Skeletal muscle tissue (tissue), 4 donors: ENCODE results near the gene PTPRCAP. TPM values are rescaled to one million over a fixed set of nuclear protein-coding genes. Genes with fewer than 3 reads are reported as not detected.

Experiments used
- H3K27ac ChIP-seq: one replicate; pipeline ENCODE4 v1.7.0; 2013; ENCODE audit warnings: mild to moderate bottlenecking, low read depth, low read length, inconsistent platforms
- H3K27me3 ChIP-seq, 3 donors: one replicate each; pipeline ENCODE4 v1.7.0; 2013; ENCODE audit warnings: low read length in 3 of 3; ENCODE audit not compliant: control insufficient read depth in 3 of 3, insufficient read depth in 3 of 3
- H3K36me3 ChIP-seq, 3 donors: one replicate each; pipeline ENCODE4 v1.7.0; 2013; ENCODE audit warnings: low read length in 3 of 3; ENCODE audit not compliant: control insufficient read depth in 3 of 3, insufficient read depth in 3 of 3
- H3K4me1 ChIP-seq, 3 donors: one replicate each; pipeline ENCODE4 v1.7.0; 2013; ENCODE audit warnings: low read length in 3 of 3, mild to moderate bottlenecking in 3 of 3; ENCODE audit not compliant: control insufficient read depth in 3 of 3, insufficient read depth in 3 of 3
- H3K4me3 ChIP-seq, 3 donors: one replicate each; pipeline ENCODE4 v1.7.0; 2013; ENCODE audit warnings: low read length in 3 of 3
- H3K9ac ChIP-seq, 3 donors: one replicate each; pipeline ENCODE4 v1.7.0; 2013; ENCODE audit warnings: low read length in 3 of 3, mild to moderate bottlenecking in 3 of 3, moderate library complexity in 2 of 3, low read depth in 1 of 3
- H3K9me3 ChIP-seq, 3 donors: one replicate each; pipeline ENCODE4 v1.7.0; 2013; ENCODE audit warnings: low read length in 3 of 3; ENCODE audit not compliant: control insufficient read depth in 3 of 3
- total RNA-seq: library from RNA; depleted of rRNA; stranded (reverse); fragments of >200 nt; gene quantifications from one replicate; pipeline ENCODE4 v1.2.3, GENCODE V29; 2014
- donor health status: Osteomylitis.

PTPRCAP gene
- total RNA-seq, 1 donor from 2014 or later = not detected

DNA sequence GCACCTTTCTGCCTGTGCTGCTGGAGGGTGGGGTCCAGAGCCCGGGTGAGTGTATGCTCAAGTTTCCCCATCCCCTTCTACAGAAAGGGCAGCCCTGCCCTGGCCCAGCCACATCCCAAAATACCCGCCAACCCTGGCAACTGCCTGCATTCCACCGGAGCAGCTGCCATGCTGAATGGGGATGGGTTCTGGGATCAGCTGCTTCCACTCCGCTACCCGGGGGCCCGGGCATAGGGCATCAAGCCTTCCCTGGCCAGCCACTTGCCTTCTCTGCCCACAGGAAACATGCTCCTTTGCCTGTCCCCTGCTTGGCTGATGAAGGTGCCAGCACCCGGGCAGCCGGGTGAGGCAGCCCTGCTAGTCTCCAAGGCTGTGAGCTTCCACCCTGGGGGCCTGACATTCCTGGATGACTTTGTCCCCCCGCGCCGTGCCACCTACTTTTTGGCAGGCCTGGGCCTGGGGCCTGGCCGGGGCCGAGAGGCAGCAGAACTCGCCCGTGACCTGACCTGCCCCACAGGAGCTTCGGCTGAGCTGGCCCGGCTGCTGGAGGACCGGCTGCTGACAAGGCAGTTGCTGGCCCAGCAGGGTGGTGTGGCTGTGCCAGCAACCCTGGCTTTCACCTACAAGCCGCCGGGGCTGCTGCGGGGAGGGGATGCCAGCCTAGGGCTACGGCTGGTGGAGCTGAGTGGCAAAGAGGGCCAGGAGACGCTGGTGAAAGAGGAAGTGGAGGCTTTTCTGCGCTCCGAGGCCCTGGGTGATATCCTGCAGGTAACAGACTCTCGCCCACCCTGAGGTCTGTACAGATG lies 18.8 kb downstream of the PTPRCAP start:
- H3K4me3 ChIP-seq = peak overlapping the region; percentile 59 to 81 (median 76)
- H3K4me1 ChIP-seq = peaks cover 52 to 59% (median 54%) of the 10 kb centered on the region in 3 donors
- peak overlapping the region; percentile 91 for H3K27ac ChIP-seq
- peaks cover 0 to 6% (median 4%) of the 10 kb centered on the region in 3 donors for H3K36me3 ChIP-seq
- no peaks in the 10 kb centered on the region for H3K9me3 ChIP-seq
- peaks cover 0 to 5% (median 0%) of the 10 kb centered on the region in 3 donors for H3K27me3 ChIP-seq
- H3K9ac ChIP-seq = peak overlapping the region; percentile 75 to 94 (median 82)

DNA sequence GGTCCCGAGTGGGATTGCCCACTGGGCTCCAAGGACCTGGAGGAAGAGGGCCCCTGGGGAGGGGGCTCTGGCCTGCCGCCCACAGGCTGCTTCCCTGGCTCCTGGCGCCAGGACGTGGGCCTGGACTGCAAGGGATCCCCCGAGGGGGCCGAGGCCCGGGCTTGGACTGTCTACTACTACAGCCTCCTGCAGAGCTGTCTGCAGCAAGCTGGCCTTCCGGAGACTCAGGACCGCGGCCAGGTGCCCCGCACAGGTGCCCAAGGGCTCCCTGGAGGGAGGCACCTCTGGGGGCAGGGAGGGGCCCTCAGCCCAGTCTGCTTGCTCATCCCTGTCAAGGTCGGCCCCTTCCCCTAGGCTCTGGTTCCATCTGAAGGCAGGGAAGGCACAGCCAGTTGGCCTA lies 20.1 kb downstream of the PTPRCAP start:
- Histone ChIP-seq H3K27me3 (peaks cover 0 to 10% (median 4%) of the 10 kb centered on the region in 3 donors), H3K4me1 (peaks cover 52 to 54% (median 54%) of the 10 kb centered on the region in 3 donors), H3K9me3 (no peaks in the 10 kb centered on the region), H3K36me3 (peaks cover 0 to under 1% (median 0%) of the 10 kb centered on the region in 3 donors), H3K4me3 (peak overlapping the region; percentile 58 to 73 (median 71)), H3K9ac (peak overlapping the region; percentile 67 to 94 (median 82)), H3K27ac (peak overlapping the region; percentile 91)

DNA sequence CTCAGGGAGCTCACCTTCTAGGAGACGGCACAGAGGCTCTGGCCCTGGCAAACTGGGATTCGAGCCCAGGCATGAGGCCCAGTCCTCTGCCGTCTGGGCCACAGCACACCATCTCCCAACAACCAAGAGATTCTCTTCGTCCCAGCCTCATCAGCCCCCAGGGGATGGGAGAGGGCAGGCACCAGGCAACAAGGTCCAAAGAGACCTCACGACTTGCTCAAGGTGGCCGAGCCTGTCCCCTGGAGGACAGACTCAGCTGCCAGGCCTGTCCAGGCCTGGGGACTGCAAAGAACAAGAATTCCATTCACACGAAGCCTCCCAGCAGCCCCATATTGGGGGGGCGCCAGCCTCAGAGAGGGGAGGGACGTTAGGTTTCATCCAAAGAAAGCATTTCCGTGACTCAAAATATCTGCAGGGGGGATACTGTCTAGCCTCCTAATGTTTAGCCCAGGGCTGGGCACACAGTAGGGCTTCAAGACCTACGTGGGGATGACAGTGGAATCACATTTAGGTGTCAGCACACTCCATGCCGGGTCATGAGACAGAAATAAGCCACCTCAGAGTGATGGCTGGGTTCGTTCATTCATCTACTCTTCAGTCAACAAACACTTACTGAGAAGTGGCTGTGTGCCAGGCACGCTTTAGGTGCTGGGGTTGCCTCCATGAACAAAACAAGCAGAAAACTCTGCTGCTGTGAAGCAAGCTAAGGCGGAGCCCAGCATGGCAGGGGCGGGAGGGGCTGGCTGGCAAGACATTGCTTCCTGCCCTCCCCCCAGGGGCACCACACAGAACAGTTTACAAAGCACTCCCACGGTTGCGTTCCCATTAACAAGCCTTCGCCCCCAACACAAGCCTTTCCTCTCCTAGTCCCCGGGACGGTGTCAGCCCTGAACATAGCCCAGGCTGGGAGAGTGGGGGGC lies 20.8 kb downstream of the PTPRCAP start:
- Histone ChIP-seq H3K9me3 (no peaks in the 10 kb centered on the region), H3K36me3 (no peaks in the 10 kb centered on the region), H3K4me3 (peak overlapping the region; percentile 71 to 77 (median 73)), H3K27me3 (peaks cover 4 to 16% (median 11%) of the 10 kb centered on the region in 3 donors), H3K27ac (peak overlapping the region; percentile 91), H3K9ac (peak overlapping the region; percentile 67 to 94 (median 82)), H3K4me1 (peaks cover 52 to 54% (median 54%) of the 10 kb centered on the region in 3 donors)

DNA sequence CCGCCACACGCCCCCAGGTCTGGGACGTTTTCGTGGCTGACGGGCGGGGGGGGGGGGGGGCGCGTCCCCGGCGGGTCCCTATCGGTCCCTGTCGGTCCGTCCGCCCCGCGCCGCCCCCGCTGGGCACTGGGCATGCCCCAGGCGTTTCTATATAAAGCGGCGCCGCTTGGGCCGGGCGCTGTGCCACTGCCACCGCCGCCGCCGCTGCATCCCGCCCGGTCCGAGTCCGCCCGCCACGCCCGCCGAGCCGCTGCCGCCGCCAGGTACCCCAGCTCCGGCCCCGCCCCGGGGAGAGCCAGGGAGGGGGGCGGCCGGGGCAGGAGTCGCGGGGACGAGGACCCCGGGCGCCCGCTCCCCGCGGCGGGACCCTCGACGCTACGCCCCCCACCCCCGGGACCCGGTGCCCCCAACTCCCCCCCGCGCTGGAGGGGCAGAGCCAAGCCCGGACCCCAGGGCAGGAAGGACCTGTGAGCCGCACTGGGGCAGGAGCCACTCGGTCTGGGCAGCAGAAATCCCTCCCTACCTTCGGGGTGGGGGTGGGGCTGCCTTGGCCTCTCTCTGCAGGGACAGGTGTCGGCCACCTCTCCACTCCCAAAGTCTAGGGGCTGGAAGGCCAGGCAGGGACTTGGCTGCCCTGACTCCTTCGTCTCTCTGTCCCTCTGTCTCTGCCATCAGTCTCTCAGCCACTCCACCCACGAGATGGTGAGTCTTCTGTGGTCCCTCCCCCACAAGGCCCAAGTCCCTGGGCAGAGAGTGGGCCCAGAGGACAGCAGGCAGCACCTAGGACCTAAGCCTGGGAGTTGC lies 21.8 kb downstream of the PTPRCAP start, which contains the start of gene CARNS1:
Gene CARNS1 (plus strand): TSS at position 178 of the 804 bp plus-strand sequence. CDS start 522 bp downstream, at position 700.
- Histone ChIP-seq H3K4me3 (peak within 1 kb of the TSS; percentile 71 to 77 (median 73)), H3K4me1 (peaks cover 52 to 54% (median 52%) of the 10 kb centered on the region in 3 donors), H3K9ac (peak within 1 kb of the TSS; percentile 67 to 94 (median 82)), H3K36me3 (no peaks in the 10 kb centered on the region), H3K27me3 (peaks cover 10 to 26% (median 20%) of the 10 kb centered on the region in 3 donors), H3K27ac (peak within 1 kb of the TSS; percentile 91), H3K9me3 (no peaks in the 10 kb centered on the region)

DNA sequence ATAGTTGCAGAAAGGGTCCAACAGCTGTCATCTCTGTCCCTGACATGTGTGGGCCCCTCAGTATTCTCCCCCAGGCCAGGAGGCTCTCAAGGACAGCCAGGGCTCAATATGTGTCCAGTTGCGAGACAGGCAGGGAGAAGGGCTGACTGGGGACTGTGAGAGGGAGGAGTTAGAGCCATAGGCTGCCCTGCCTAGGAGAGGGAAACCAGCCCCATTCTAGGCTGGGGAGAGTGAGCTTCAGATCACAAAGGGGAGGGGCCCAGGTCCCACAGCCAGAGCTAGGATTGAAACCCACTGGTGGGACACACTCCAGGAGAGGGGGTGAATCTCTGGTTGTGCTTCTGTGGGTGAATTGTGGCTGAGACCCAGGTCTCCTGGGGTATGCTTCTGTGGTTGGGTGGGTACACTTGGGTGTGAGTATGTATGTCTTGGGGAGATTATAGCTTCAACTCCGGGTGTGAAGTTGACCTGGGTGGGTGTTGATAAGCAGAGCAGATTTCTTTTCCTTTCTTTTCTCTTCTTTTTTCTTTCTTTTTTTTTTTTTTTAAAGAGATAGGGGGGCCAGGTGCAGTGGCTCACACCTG lies 24.1 kb downstream of the PTPRCAP start:
- Histone ChIP-seq H3K4me3 (no peak overlapping the region), H3K36me3 (no peaks in the 10 kb centered on the region), H3K9ac (peak overlapping the region in 1 of 3 donors; percentile 3), H3K4me1 (peaks cover 32 to 48% (median 39%) of the 10 kb centered on the region in 3 donors), H3K27ac (no peak overlapping the region), H3K9me3 (no peaks in the 10 kb centered on the region), H3K27me3 (peaks cover 33 to 44% (median 43%) of the 10 kb centered on the region in 3 donors)

DNA sequence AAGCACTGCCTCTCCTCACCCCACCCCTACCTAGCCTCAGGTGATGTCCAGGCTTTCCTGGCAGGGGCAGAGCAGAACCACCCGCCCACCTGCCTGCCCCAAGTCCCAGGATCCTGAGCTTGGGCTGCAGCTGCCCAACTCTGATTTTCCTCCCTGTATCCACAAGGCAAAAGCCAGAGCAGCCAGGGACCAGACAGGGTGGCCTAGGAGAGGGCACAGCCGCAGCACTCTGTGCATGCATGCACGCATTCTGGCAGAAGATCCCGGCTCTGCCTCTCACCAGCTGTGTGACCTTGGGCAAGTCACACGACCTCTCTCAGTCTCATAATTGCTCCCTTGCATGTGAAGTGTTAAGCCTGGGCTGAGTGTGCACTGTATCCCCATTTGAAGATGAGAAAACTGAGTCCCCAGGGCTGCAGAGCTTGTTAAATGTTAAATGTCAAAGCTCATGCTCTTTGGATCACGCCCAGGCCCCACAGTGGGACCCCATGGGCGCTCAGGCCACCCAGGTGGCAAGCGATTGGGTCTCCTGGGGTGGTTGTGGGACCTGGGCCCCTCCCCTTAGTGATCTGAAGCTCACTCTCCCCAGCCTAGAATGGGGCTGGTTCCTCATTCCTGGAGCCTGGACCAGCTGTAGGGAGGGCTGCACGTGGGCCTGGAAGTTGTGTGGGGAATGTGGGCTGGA lies 24.8 kb downstream of the PTPRCAP start:
- H3K4me3 ChIP-seq = no peak overlapping the region
- peaks cover 26 to 41% (median 32%) of the 10 kb centered on the region in 3 donors for H3K4me1 ChIP-seq
- H3K9ac ChIP-seq = no peak overlapping the region
- H3K27me3 ChIP-seq = peaks cover 39 to 50% (median 44%) of the 10 kb centered on the region in 3 donors
- no peak overlapping the region for H3K27ac ChIP-seq
- H3K36me3 ChIP-seq = no peaks in the 10 kb centered on the region
- H3K9me3 ChIP-seq = no peaks in the 10 kb centered on the region

DNA sequence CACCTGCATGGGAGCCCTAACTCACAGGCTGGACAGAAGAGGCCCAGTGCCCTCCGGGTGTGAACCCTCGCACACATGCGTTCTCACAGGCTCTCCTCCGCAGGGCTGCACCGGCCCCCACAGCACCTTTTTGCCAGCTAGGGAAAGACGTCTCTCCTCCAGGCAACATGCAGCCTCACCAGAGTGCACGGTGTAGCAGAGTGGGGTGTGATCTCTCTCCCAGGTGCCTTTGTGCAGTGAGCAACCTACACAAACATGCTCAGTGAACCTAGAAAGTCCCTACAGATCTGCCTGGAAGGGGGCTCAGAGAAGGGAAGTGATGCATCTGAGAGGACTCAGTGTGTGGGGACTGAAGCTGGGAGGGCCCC lies 25.7 kb downstream of the PTPRCAP start:
- Histone ChIP-seq H3K9me3 (no peaks in the 10 kb centered on the region), H3K9ac (no peak overlapping the region), H3K4me1 (peaks cover 20 to 32% (median 28%) of the 10 kb centered on the region in 3 donors), H3K36me3 (no peaks in the 10 kb centered on the region), H3K4me3 (no peak overlapping the region), H3K27me3 (peaks cover 42 to 58% (median 44%) of the 10 kb centered on the region in 3 donors), H3K27ac (no peak overlapping the region)

DNA sequence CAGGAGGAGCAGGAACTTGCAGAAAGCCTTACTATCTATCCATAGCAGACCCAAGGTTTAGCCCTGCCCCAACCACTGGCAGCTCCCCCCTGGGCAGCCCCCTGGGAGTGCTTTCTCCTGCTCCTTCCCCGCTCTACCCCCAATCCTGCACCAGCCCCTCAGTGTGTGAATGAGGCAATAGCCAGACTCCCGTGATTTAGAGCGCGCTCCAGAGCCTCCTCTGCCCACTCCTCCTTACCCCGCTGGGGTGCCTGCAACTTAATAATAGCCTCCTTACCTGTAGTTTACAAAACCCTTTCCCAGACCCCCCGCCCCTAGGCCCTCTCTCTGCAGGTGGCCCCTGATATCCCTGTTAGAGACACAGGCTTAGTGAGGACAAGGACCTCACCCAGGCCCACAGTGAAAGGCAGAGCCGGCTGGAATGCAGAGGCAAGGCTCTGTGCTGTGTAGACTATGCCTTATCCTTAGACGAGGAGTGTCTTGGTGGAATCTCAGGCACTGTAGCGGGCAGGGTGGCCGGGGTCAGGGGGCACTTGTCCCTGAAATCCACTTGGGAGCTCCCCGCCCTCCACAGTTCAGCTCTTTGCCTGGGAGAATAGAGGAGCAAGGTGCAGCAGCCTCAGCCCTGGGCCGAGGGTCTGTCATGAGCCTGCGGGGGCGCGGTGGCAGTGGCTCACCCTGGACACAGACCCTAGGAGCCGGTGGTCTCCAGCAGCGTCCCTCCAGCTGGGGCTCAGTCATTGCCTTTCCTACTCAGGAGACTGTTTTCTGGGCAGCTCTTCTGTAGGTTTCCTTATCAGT lies 26.3 kb downstream of the PTPRCAP start:
- Histone ChIP-seq H3K27me3 (peaks cover 42 to 60% (median 44%) of the 10 kb centered on the region in 3 donors), H3K4me1 (peaks cover 14 to 26% (median 22%) of the 10 kb centered on the region in 3 donors), H3K36me3 (no peaks in the 10 kb centered on the region), H3K27ac (no peak overlapping the region), H3K4me3 (no peak overlapping the region), H3K9me3 (no peaks in the 10 kb centered on the region), H3K9ac (peak overlapping the region in 1 of 3 donors; percentile 3)
